GM18909 (cell line): ENCODE measurements around the gene UBE2E2.
A peak's percentile ranks its signal among the peaks of the same experiment; 100 is the strongest.

Experiments used
- ATAC-seq: cut with Tn5 transposase; IDR thresholded peaks from one replicate; pipeline ENCODE4 v1.9.1; 2021; ENCODE audit warnings: mild to moderate bottlenecking; ENCODE audit not compliant: unreplicated experiment, poor library complexity

Gene UBE2E2

GRCh38 chr3:23493889-23494288 is 290.8 kb downstream of the UBE2E2 start:
- no peak for ATAC-seq

- ATAC-seq: no peak
Observed at GRCh38 chr3:23494967-23495366, 291.8 kb downstream of the UBE2E2 start.

GRCh38 chr3:23495507-23495906 is 292.4 kb downstream of the UBE2E2 start:
- no peak for ATAC-seq

- ATAC-seq: peak; percentile 78
Observed at GRCh38 chr3:23496165-23496564, 293.0 kb downstream of the UBE2E2 start.

- no peak for ATAC-seq
Observed at GRCh38 chr3:23497156-23497555, 294.0 kb downstream of the UBE2E2 start.

- ATAC-seq: no peak
Observed at GRCh38 chr3:23501201-23501802, 298.2 kb downstream of the UBE2E2 start.

- no peak for ATAC-seq
Observed at GRCh38 chr3:23508464-23508863, 305.3 kb downstream of the UBE2E2 start.

GRCh38 chr3:23518441-23518840 is 315.3 kb downstream of the UBE2E2 start:
- ATAC-seq: no peak

- ATAC-seq: peak; percentile 74
Observed at GRCh38 chr3:23519314-23520208, 316.4 kb downstream of the UBE2E2 start.

- no peak for ATAC-seq
Observed at GRCh38 chr3:23527326-23527725, 324.2 kb downstream of the UBE2E2 start.

- no peak for ATAC-seq
Observed at GRCh38 chr3:23533596-23533995, 330.5 kb downstream of the UBE2E2 start.

GRCh38 chr3:23533996-23534395 is 330.9 kb downstream of the UBE2E2 start:
- no peak for ATAC-seq

- ATAC-seq: no peak
Observed at GRCh38 chr3:23537101-23537551, 334.0 kb downstream of the UBE2E2 start.

- no peak for ATAC-seq
Observed at GRCh38 chr3:23539185-23539584, 336.1 kb downstream of the UBE2E2 start.

- ATAC-seq: no peak
Observed at GRCh38 chr3:23540600-23540999, 337.5 kb downstream of the UBE2E2 start.

- no peak for ATAC-seq
Observed at GRCh38 chr3:23542079-23542478, 339.0 kb downstream of the UBE2E2 start.

- no peak for ATAC-seq
Observed at GRCh38 chr3:23546181-23546580, 343.1 kb downstream of the UBE2E2 start.

GRCh38 chr3:23547905-23548650 is 345.0 kb downstream of the UBE2E2 start:
- ATAC-seq: no peak

GRCh38 chr3:23548706-23549105 is 345.6 kb downstream of the UBE2E2 start:
- ATAC-seq: no peak

GRCh38 chr3:23549148-23549910 is 346.2 kb downstream of the UBE2E2 start:
- ATAC-seq: no peak
